ENCODE data around the gene PKM. TPM values are rescaled to one million over a fixed set of nuclear protein-coding genes. Genes with fewer than 3 reads are reported as not detected.

The PKM gene
- total and polyA plus RNA-seq, 2 donors (not counting 1 experiment from before 2014, with no cell fraction given), result 1,892 to 2,521 TPM

DNA sequence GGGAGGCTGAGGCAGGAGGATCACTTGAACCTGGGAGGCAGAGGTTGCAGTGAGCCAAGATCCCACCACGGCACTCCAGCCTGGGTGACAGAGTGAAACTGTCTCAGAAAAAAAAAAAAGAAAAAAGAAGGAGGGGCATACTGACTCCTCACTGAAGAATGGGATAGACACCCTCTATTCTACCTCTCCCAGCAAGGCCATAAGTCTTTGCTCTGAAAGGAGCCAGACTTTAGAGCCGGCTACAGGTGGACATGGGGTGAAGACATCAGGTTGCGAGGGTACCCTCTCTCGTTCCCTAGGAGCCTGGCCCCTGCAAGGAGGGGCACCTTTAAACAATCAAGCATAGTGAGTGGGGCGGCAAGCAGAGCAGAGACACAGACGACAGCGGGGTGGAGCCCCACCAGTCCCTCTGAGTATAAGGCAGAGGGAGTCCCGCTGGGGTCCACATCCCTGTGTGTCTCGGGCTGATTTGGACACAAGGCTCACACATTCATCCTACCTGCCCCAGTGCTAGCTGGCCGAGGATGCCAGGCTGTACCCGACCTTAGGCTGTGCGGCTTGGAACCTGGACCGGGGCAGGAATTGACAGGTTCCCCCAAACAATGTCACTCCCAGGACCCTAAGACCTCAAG is 34.5 kb downstream of the PKM start:
- DNase-seq (ENCODE audit: low read depth in 2 of 2), result no peak
- Histone ChIP-seq H4K20me1 (ENCODE audit: control insufficient read depth, extremely low read depth, insufficient read depth, low read length) (no peaks in the 10 kb centered on the region), H3K4me3 (replicated peaks in 1 of 4; ENCODE audit: control extremely low read depth in 1 of 4, insufficient read depth in 1 of 4, low read depth in 3 of 4, low read length in 4 of 4) (no peak overlapping the region), H2AFZ (ENCODE audit: low read length) (no peak overlapping the region), H3K9ac (ENCODE audit: insufficient read depth, low read length) (no peak overlapping the region), H3K36me3 (ENCODE audit: control insufficient read depth, insufficient read depth, low read length) (peaks cover 23% of the 10 kb centered on the region), H3K27me3 (ENCODE audit: control insufficient read depth, insufficient read depth, low read length) (no peaks in the 10 kb centered on the region), H3K4me2 (ENCODE audit: extremely low read depth, insufficient read depth, low read length) (no peak overlapping the region), H3K27ac (ENCODE audit: insufficient read depth, low read length) (no peak overlapping the region), H3K79me2 (ENCODE audit: control insufficient read depth, insufficient read depth, low read length) (no peaks in the 10 kb centered on the region), H3K4me1 (ENCODE audit: control insufficient read depth, extremely low read depth, insufficient read depth, low read length) (no peaks in the 10 kb centered on the region), H3K9me3 (ENCODE audit: control insufficient read depth, insufficient read depth, low read depth, low read length) (no peaks in the 10 kb centered on the region)
- TF ChIP-seq, protein P1, sequence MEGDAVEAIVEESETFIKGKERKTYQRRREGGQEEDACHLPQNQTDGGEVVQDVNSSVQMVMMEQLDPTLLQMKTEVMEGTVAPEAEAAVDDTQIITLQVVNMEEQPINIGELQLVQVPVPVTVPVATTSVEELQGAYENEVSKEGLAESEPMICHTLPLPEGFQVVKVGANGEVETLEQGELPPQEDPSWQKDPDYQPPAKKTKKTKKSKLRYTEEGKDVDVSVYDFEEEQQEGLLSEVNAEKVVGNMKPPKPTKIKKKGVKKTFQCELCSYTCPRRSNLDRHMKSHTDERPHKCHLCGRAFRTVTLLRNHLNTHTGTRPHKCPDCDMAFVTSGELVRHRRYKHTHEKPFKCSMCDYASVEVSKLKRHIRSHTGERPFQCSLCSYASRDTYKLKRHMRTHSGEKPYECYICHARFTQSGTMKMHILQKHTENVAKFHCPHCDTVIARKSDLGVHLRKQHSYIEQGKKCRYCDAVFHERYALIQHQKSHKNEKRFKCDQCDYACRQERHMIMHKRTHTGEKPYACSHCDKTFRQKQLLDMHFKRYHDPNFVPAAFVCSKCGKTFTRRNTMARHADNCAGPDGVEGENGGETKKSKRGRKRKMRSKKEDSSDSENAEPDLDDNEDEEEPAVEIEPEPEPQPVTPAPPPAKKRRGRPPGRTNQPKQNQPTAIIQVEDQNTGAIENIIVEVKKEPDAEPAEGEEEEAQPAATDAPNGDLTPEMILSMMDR (conservative IDR thresholded peaks at IDR 0.05 in 1 of 2, IDR thresholded peaks at IDR 0.05 in 1 of 2; ENCODE audit: low read depth in 1 of 2, low read length in 2 of 2), result no peak
- TF ChIP-seq EZH2 (IDR thresholded peaks at IDR 0.05; ENCODE audit: low read length, missing control alignments), result no peak

DNA sequence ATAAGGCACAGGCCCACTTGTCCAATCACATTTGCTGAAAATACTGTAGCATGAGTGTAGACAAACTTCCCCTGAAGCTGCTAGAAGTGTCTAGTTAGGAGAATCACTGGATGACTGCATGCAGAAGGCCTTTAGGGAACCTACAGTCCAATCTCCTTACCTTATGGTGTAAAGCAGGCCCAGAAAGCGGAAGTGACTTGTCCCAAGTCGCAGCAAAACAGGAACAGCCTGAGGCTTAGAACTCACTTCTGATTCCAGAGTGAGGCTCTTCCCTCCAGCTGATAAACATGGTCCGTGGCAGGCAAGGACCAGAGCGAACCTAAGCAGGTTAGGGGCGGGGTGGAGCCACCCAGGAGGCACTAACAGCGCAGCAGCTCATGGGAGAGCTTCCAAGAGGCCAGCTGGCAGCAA is 35.9 kb downstream of the PKM start:
- no peaks in the 10 kb centered on the region for H4K20me1 ChIP-seq (ENCODE audit: control insufficient read depth, extremely low read depth, insufficient read depth, low read length)
- peaks cover 11% of the 10 kb centered on the region for H3K36me3 ChIP-seq (ENCODE audit: control insufficient read depth, insufficient read depth, low read length)
- H3K27me3 ChIP-seq (ENCODE audit: control insufficient read depth, insufficient read depth, low read length), result peaks cover 5% of the 10 kb centered on the region
- H3K27ac ChIP-seq (ENCODE audit: insufficient read depth, low read length), result no peak overlapping the region
- H3K9ac ChIP-seq (ENCODE audit: insufficient read depth, low read length), result no peak overlapping the region
- no peaks in the 10 kb centered on the region for H3K79me2 ChIP-seq (ENCODE audit: control insufficient read depth, insufficient read depth, low read length)
- no peak for TF ChIP-seq EZH2 (IDR thresholded peaks at IDR 0.05; ENCODE audit: low read length, missing control alignments)
- H3K4me1 ChIP-seq (ENCODE audit: control insufficient read depth, extremely low read depth, insufficient read depth, low read length), result no peaks in the 10 kb centered on the region
- DNase-seq (ENCODE audit: low read depth in 2 of 2), result no peak
- no peaks in the 10 kb centered on the region for H3K9me3 ChIP-seq (ENCODE audit: control insufficient read depth, insufficient read depth, low read depth, low read length)
- no peak overlapping the region for H2AFZ ChIP-seq (ENCODE audit: low read length)
- no peak overlapping the region for H3K4me3 ChIP-seq (replicated peaks in 1 of 4; ENCODE audit: control extremely low read depth in 1 of 4, insufficient read depth in 1 of 4, low read depth in 3 of 4, low read length in 4 of 4)
- H3K4me2 ChIP-seq (ENCODE audit: extremely low read depth, insufficient read depth, low read length), result no peak overlapping the region

DNA sequence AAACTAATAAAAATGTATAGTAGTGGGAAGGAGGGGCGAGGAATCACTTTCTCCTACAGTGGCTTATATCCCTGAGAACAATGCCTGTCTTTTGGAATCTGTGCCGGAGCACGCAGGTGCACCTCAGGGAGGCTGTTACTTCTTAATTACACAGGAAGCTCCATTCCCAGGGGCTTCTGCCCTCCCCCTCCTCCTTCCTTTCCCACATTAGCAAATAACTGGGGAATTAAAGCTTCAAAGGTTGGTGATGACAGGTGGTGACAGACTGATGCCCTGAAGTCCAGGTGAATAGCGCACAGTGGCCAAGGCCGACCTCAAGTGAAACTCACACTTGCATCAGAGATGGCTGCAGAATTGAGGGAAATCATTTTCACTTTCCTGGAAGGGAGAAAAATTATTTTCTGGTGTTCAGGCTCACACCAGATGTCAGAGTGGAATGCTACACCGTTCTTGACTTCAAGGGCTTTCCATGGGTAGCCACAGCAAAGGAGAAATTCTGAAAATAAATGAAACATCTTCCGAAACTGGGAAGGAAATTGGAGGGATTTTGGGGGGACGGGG is 37.1 kb downstream of the PKM start:
- no peaks in the 10 kb centered on the region for H3K79me2 ChIP-seq (ENCODE audit: control insufficient read depth, insufficient read depth, low read length)
- no peak overlapping the region for H3K4me2 ChIP-seq (ENCODE audit: extremely low read depth, insufficient read depth, low read length)
- no peaks in the 10 kb centered on the region for H4K20me1 ChIP-seq (ENCODE audit: control insufficient read depth, extremely low read depth, insufficient read depth, low read length)
- DNase-seq (ENCODE audit: low read depth in 2 of 2), result no peak
- peaks cover 5% of the 10 kb centered on the region for H3K27me3 ChIP-seq (ENCODE audit: control insufficient read depth, insufficient read depth, low read length)
- no peak overlapping the region for H3K27ac ChIP-seq (ENCODE audit: insufficient read depth, low read length)
- H3K9ac ChIP-seq (ENCODE audit: insufficient read depth, low read length), result no peak overlapping the region
- no peak overlapping the region for H3K4me3 ChIP-seq (replicated peaks in 1 of 4; ENCODE audit: control extremely low read depth in 1 of 4, insufficient read depth in 1 of 4, low read depth in 3 of 4, low read length in 4 of 4)
- TF ChIP-seq, protein P1 (conservative IDR thresholded peaks at IDR 0.05 in 1 of 2, IDR thresholded peaks at IDR 0.05 in 1 of 2; ENCODE audit: low read depth in 1 of 2, low read length in 2 of 2), result no peak
- TF ChIP-seq EZH2 (IDR thresholded peaks at IDR 0.05; ENCODE audit: low read length, missing control alignments), result no peak
- no peaks in the 10 kb centered on the region for H3K9me3 ChIP-seq (ENCODE audit: control insufficient read depth, insufficient read depth, low read depth, low read length)
- peaks cover 9% of the 10 kb centered on the region for H3K36me3 ChIP-seq (ENCODE audit: control insufficient read depth, insufficient read depth, low read length)
- no peak overlapping the region for H2AFZ ChIP-seq (ENCODE audit: low read length)
- H3K4me1 ChIP-seq (ENCODE audit: control insufficient read depth, extremely low read depth, insufficient read depth, low read length), result no peaks in the 10 kb centered on the region
